SK-N-SH (cell line): ENCODE measurements around the gene PROX2. TPM values are rescaled to one million over a fixed set of nuclear protein-coding genes. Genes with fewer than 3 reads are reported as not detected.

Source experiments
- CTCF ChIA-PET: fragments of 300-600, 350-600 bp; formaldehyde crosslinking; extraction: SDS; loops from one replicate; lab custom pipeline; 2021; lab: Yijun Ruan, JAX
- POLR2A ChIA-PET: fragments of 350-600 bp; sonication (Branson Sonifier 250); formaldehyde crosslinking; extraction: SDS; loops from one replicate; lab custom pipeline; 2020; ENCODE audit warnings: antibody characterized with exemption, inconsistent platforms; lab: Yijun Ruan, JAX
- DNase-seq: peaks from one replicate; pipeline ENCODE4 v3.0.0; 2012
- H2AFZ ChIP-seq: fragments of 200-600 bp; sonication (generic); 2 replicates; pipeline ENCODE4 v1.8.1; 2016; ENCODE audit warnings: antibody characterized with exemption, mild to moderate bottlenecking, low read depth
- H3F3A ChIP-seq: fragments of 200-600 bp; sonication (generic); replicated peaks from 2 replicates; pipeline ENCODE3; 2016; ENCODE audit warnings: antibody characterized with exemption, mild to moderate bottlenecking; ENCODE audit not compliant: insufficient read depth
- H3K27ac ChIP-seq, 2 experiments: fragments of 200-500 bp in 1 of 2; fragments of 200-600 bp in 1 of 2; sonication (Bioruptor generic) in 1 of 2; sonication (generic), shearing (Covaris generic) in 1 of 2; 2 replicates each; pipeline versions ENCODE4 v1.5.1 to v1.6.1; 2014 to 2016; ENCODE audit warnings: low read depth in 2 of 2, inconsistent platforms in 1 of 2, low read length in 1 of 2, mild to moderate bottlenecking in 1 of 2, mixed read lengths in 1 of 2
- H3K27me3 ChIP-seq: fragments of 200-600 bp; sonication (generic), shearing (Covaris generic); 2 replicates; pipeline ENCODE4 v1.6.1; 2016; ENCODE audit warnings: mixed run types; ENCODE audit not compliant: insufficient read depth
- H3K36me3 ChIP-seq, 2 experiments: fragments of 200-500 bp in 1 of 2; fragments of 200-600 bp in 1 of 2; sonication (Bioruptor generic) in 1 of 2; sonication (generic) in 1 of 2; replicated peaks in 1 of 2; 2 replicates each; pipeline versions ENCODE3 to v1.5.1; 2014 to 2016; ENCODE audit warnings: low read length in 1 of 2, mild to moderate bottlenecking in 1 of 2; ENCODE audit not compliant: insufficient read depth in 2 of 2, control insufficient read depth in 1 of 2
- H3K4me1 ChIP-seq, 2 experiments: fragments of 200-500 bp in 1 of 2; fragments of 200-600 bp in 1 of 2; sonication (Bioruptor generic) in 1 of 2; sonication (generic), shearing (Covaris generic) in 1 of 2; 2 replicates each; pipeline versions ENCODE4 v1.5.1 to v1.6.1; 2014 to 2016; ENCODE audit warnings: low read depth in 1 of 2, low read length in 1 of 2, mixed run types in 1 of 2; ENCODE audit not compliant: insufficient read depth in 2 of 2, control insufficient read depth in 1 of 2
- H3K4me2 ChIP-seq: fragments of 200-600 bp; sonication (generic), shearing (Covaris generic); 2 replicates; pipeline ENCODE4 v1.6.1; 2017; ENCODE audit warnings: mixed run types
- H3K4me3 ChIP-seq, 2 experiments: fragments of 200-500 bp in 1 of 2; fragments of 200-600 bp in 1 of 2; sonication (Bioruptor generic) in 1 of 2; sonication (generic), shearing (Covaris generic) in 1 of 2; 2 replicates each; pipeline versions ENCODE4 v1.5.1 to v1.8.1; 2014 to 2016; ENCODE audit warnings: low read depth in 2 of 2, inconsistent platforms in 1 of 2, low read length in 1 of 2, mild to moderate bottlenecking in 1 of 2, mixed read lengths in 1 of 2, moderate library complexity in 1 of 2
- H3K79me2 ChIP-seq: fragments of 200-600 bp; sonication (generic); 2 replicates; pipeline ENCODE4 v1.8.1; 2017; ENCODE audit warnings: mild to moderate bottlenecking; ENCODE audit not compliant: insufficient read depth
- H3K9ac ChIP-seq: fragments of 200-600 bp; sonication (generic); 2 replicates; pipeline ENCODE4 v1.6.1; 2017; ENCODE audit warnings: mixed run types
- H3K9me2 ChIP-seq: fragments of 200-600 bp; sonication (generic); 2 replicates; pipeline ENCODE4 v1.6.1; 2017; ENCODE audit warnings: mixed run types
- H3K9me3 ChIP-seq: fragments of 200-600 bp; sonication (generic); 2 replicates; pipeline ENCODE4 v1.6.1; 2017; ENCODE audit warnings: mixed run types, mild to moderate bottlenecking, moderate library complexity
- H4K20me1 ChIP-seq: fragments of 200-600 bp; sonication (generic); 2 replicates; pipeline ENCODE4 v1.6.1; 2017; ENCODE audit warnings: mild to moderate bottlenecking, mixed run types; ENCODE audit not compliant: insufficient read depth
- CHD2 ChIP-seq: fragments of 150-350 bp; IDR thresholded peaks from 2 replicates; pipeline ENCODE4 v1.6.1; 2018; ENCODE audit warnings: low read length; ENCODE audit not compliant: partially characterized antibody
- CTCF ChIP-seq: fragments of 200-600 bp; sonication (generic); IDR thresholded peaks from 2 replicates; pipeline ENCODE4 v1.6.1; 2017; ENCODE audit warnings: antibody characterized with exemption, mild to moderate bottlenecking, moderate library complexity
- FOXJ3 ChIP-seq: sonication (generic); formaldehyde crosslinking; IDR thresholded peaks from 2 replicates; pipeline ENCODE4 v1.5.1; 2020; ENCODE audit warnings: mild to moderate bottlenecking, missing genetic modification reagents
- IRF3 ChIP-seq: fragments of 150-350 bp; IDR thresholded peaks from 2 replicates; pipeline ENCODE4 v1.6.1; 2016; ENCODE audit warnings: mild to moderate bottlenecking, low read depth, low read length
- MXI1 ChIP-seq: IDR thresholded peaks from 2 replicates; pipeline ENCODE4 v1.6.1; 2012; ENCODE audit warnings: mild to moderate bottlenecking, low read depth, low read length, improper control_type of control experiment
- PBX3 ChIP-seq: IDR thresholded peaks from 2 replicates; pipeline ENCODE4; 2012
- POLR2AphosphoS5 ChIP-seq: IDR thresholded peaks from 2 replicates; pipeline ENCODE4 v1.6.1; 2012; ENCODE audit warnings: low read depth, low read length
- RAD21 ChIP-seq: IDR thresholded peaks from 2 replicates; pipeline ENCODE4 v1.6.1; 2012; ENCODE audit warnings: mild to moderate bottlenecking, low read length
- RXRA ChIP-seq: IDR thresholded peaks from 2 replicates; pipeline ENCODE4 v1.4.0; 2012; ENCODE audit warnings: low read depth, mild to moderate bottlenecking, borderline replicate concordance
- USF2 ChIP-seq: fragments of 150-350 bp; IDR thresholded peaks from 2 replicates; pipeline ENCODE4 v1.6.1; 2017; ENCODE audit warnings: antibody characterized with exemption, low read length, low read depth, borderline replicate concordance
- YY1 ChIP-seq: IDR thresholded peaks from 2 replicates; pipeline ENCODE4 v1.4.0; 2012; ENCODE audit warnings: low read depth, mild to moderate bottlenecking
- WGBS: methylation state at CpG from one replicate; pipeline ENCODE4 v1.1.6; 2017; ENCODE audit warnings: low lambda C conversion rate; 5-methylcytosine and 5-hydroxymethylcytosine counted together
- polyA plus RNA-seq, 3 experiments: library from polyadenylated mRNA; depleted of rRNA; stranded (reverse); fragments of >200 nt; gene quantifications; 2 replicates each; pipeline ENCODE4 v1.2.3, GENCODE V29; 2012

Gene PROX2
- polyA plus RNA-seq, 1 of the 3 experiments (the other 2 are of a cell fraction): not detected

- Histone ChIP-seq H3K9ac (no peak overlapping the region), H2AFZ (no peak overlapping the region), H3K79me2 (no peaks in the 10 kb centered on the region), H3K27me3 (no peaks in the 10 kb centered on the region), H3F3A (no peaks in the 10 kb centered on the region), H4K20me1 (no peaks in the 10 kb centered on the region), H3K4me2 (no peak overlapping the region), H3K36me3 (no peaks in the 10 kb centered on the region), H3K9me3 (no peaks in the 10 kb centered on the region), H3K4me1 (no peaks in the 10 kb centered on the region; a peak in 1 of 4 replicates)
- no peak for DNase-seq
- 97% methylated on average over 9 of the region's 9 CpGs for WGBS
- POLR2A ChIA-PET: no interaction called here
- TF ChIP-seq CHD2 (no peak), CTCF (no peak)
- TF ChIP-seq, all 33 proteins: peak for 0
- CTCF ChIA-PET: interaction anchor here (0.7 to 2.7 kb wide), 5 partner anchors 13 to 172 kb away, joined by 3 to 16 read pairs (median 4); no protein-coding TSS in a partner anchor
- Histone ChIP-seq H3K27ac (no peak overlapping the region), H3K9me2 (no peaks in the 10 kb centered on the region), H3K4me3 (no peak overlapping the region)
These were observed 42.4 kb upstream of the PROX2 start for GRCh38 chr14:74918380-74918779.

- Histone ChIP-seq H3K4me3 (no peak overlapping the region), H3K79me2 (no peaks in the 10 kb centered on the region), H3K36me3 (no peaks in the 10 kb centered on the region), H3F3A (no peaks in the 10 kb centered on the region), H3K4me2 (no peak overlapping the region), H3K9me3 (no peaks in the 10 kb centered on the region), H3K9me2 (no peaks in the 10 kb centered on the region), H3K4me1 (no peaks in the 10 kb centered on the region; a peak in 1 of 4 replicates), H3K9ac (no peak overlapping the region), H2AFZ (no peak overlapping the region), H3K27ac (no peak overlapping the region), H3K27me3 (no peaks in the 10 kb centered on the region), H4K20me1 (no peaks in the 10 kb centered on the region)
- CTCF ChIA-PET: interaction anchor here (0.7 to 2.7 kb wide), 9 partner anchors 8 to 173 kb away, joined by 3 to 16 read pairs (median 4); no protein-coding TSS in a partner anchor
- WGBS: 89% methylated on average over 9 of the region's 13 CpGs
- DNase-seq: no peak
- TF ChIP-seq POLR2AphosphoS5: no peak
- TF ChIP-seq USF2: no peak
- TF ChIP-seq FOXJ3 (CRISPR knock-in tag): no peak
- no peak for TF ChIP-seq YY1
- no peak for TF ChIP-seq MXI1
- TF ChIP-seq RAD21: no peak
- TF ChIP-seq PBX3: no peak
- no peak for TF ChIP-seq RXRA
- TF ChIP-seq IRF3: no peak
- POLR2A ChIA-PET: no interaction called here
These were observed 41.7 kb upstream of the PROX2 start for GRCh38 chr14:74917646-74918081.
